Peyer's patch (tissue), 4 donors: ENCODE data around the gene RPRD1A. TPM values are rescaled to one million over a fixed set of nuclear protein-coding genes. Genes with fewer than 3 reads are reported as not detected.
"Not testable (repeated sequence)": the region's sequence is repeated elsewhere in the genome, so short reads cannot be mapped to it uniquely, and the experiment has no call there.

Source experiments
- DNase-seq, 3 donors: peaks; one replicate each; pipeline ENCODE4 v3.0.0-alpha.2; 2017 to 2019
- H3K27ac ChIP-seq, 4 donors: fragments of 200-600 bp; sonication (generic); one replicate each; pipeline ENCODE4 v1.5.1; 2016 to 2019
- H3K27me3 ChIP-seq, 2 donors: fragments of 200-600 bp; sonication (generic); one replicate each; pipeline ENCODE4 v1.5.1; 2019
- H3K36me3 ChIP-seq, 3 donors: fragments of 200-600 bp; sonication (generic); one replicate each; pipeline ENCODE4 v1.5.1; 2016 to 2019
- H3K4me1 ChIP-seq, 4 donors: fragments of 200-600 bp; sonication (generic); one replicate each; pipeline ENCODE4 v1.5.1; 2016 to 2019
- H3K4me3 ChIP-seq, 4 donors: fragments of 200-600 bp; sonication (generic); 1 replicate in 3 of 4; 2 replicates in 1 of 4; pipeline ENCODE4 v1.5.1; 2016 to 2019; ENCODE audit warnings: mild to moderate bottlenecking in 1 of 4
- H3K9me3 ChIP-seq, 4 donors: fragments of 200-600 bp; sonication (generic); one replicate each; pipeline ENCODE4 v1.5.1; 2016 to 2019; ENCODE audit warnings: mild to moderate bottlenecking in 1 of 4
- POLR2A ChIP-seq, 2 donors: fragments of 450-650 bp; IDR thresholded peaks; one replicate each; pipeline ENCODE4 v1.5.1; 2017; ENCODE audit warnings: antibody characterized with exemption in 2 of 2, mild to moderate bottlenecking in 2 of 2, moderate library complexity in 2 of 2
- total RNA-seq, 4 donors: library from RNA; depleted of rRNA; stranded (reverse); fragments of >200 nt; gene quantifications; one replicate each; pipeline ENCODE4 v1.1.0, GENCODE V29; 2016
- TF ChIP-seq, protein P1 (sequence below), 6 experiments: fragments of 450-650 bp in 4 of 6; fragments of 200-600 bp in 2 of 6; sonication (generic) in 1 of 6; IDR thresholded peaks; one replicate each; pipeline ENCODE4 v1.5.1; 2017 to 2019; ENCODE audit warnings: antibody characterized with exemption in 6 of 6, mild to moderate bottlenecking in 3 of 6, moderate library complexity in 1 of 6

Gene RPRD1A
- total RNA-seq, 4 donors from 2014 or later, result 41.9 to 67.7 (median 50.8) TPM

GRCh38 chr18:36086186-36086585, 18.8 kb upstream of the RPRD1A start:
- DNase-seq, result no peak
- no peaks in the 10 kb centered on the region for H3K9me3 ChIP-seq
- H3K27ac ChIP-seq, result no peak overlapping the region
- no peaks in the 10 kb centered on the region for H3K4me1 ChIP-seq
- H3K36me3 ChIP-seq, result no peaks in the 10 kb centered on the region
- no peak overlapping the region for H3K4me3 ChIP-seq
- TF ChIP-seq POLR2A (IDR thresholded peaks at IDR 0.05), result no peak
- TF ChIP-seq, protein P1, sequence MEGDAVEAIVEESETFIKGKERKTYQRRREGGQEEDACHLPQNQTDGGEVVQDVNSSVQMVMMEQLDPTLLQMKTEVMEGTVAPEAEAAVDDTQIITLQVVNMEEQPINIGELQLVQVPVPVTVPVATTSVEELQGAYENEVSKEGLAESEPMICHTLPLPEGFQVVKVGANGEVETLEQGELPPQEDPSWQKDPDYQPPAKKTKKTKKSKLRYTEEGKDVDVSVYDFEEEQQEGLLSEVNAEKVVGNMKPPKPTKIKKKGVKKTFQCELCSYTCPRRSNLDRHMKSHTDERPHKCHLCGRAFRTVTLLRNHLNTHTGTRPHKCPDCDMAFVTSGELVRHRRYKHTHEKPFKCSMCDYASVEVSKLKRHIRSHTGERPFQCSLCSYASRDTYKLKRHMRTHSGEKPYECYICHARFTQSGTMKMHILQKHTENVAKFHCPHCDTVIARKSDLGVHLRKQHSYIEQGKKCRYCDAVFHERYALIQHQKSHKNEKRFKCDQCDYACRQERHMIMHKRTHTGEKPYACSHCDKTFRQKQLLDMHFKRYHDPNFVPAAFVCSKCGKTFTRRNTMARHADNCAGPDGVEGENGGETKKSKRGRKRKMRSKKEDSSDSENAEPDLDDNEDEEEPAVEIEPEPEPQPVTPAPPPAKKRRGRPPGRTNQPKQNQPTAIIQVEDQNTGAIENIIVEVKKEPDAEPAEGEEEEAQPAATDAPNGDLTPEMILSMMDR (IDR thresholded peaks at IDR 0.05), result no peak
- H3K27me3 ChIP-seq, result no peaks in the 10 kb centered on the region

DNA sequence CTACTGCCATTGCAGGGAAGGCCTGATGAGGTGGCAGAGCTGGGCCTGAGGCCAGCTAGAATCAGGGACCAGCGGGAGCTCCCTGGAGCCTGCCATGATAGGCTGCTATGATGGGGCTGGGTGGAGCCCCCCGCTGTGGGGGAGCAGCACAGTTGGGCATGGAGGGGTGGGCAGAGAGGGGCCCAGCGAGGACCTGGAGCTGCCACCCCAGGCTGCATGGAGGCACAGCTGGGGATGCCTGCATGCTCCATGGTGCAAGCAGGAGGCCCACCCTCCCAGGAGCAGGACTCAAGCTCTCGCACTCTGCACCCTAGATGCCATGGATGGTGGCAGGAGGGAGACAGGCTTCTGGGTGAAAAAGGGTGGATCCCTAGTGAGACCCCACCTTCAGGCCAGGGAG, 17.8 kb upstream of the RPRD1A start:
- no peak overlapping the region for H3K4me3 ChIP-seq
- H3K27me3 ChIP-seq, result no peaks in the 10 kb centered on the region

GRCh38 chr18:36083729-36084128, 16.4 kb upstream of the RPRD1A start:
- no peak for DNase-seq
- Histone ChIP-seq H3K4me3 (no peak overlapping the region), H3K36me3 (no peaks in the 10 kb centered on the region), H3K4me1 (no peaks in the 10 kb centered on the region), H3K27me3 (no peaks in the 10 kb centered on the region), H3K27ac (no peak overlapping the region), H3K9me3 (no peaks in the 10 kb centered on the region)
- TF ChIP-seq, protein P1 (IDR thresholded peaks at IDR 0.05), result no peak
- TF ChIP-seq POLR2A (IDR thresholded peaks at IDR 0.05), result no peak

More for the DNA sequence above, 17.8 kb upstream of the RPRD1A start:
- DNase-seq, result no peak
- Histone ChIP-seq H3K36me3 (no peaks in the 10 kb centered on the region), H3K27ac (no peak overlapping the region), H3K4me1 (no peaks in the 10 kb centered on the region), H3K9me3 (no peaks in the 10 kb centered on the region)
- TF ChIP-seq, protein P1 (IDR thresholded peaks at IDR 0.05), result no peak
- TF ChIP-seq POLR2A (IDR thresholded peaks at IDR 0.05), result no peak

- H3K36me3 ChIP-seq, H3K27ac ChIP-seq, DNase-seq, H3K4me3 ChIP-seq, H3K9me3 ChIP-seq, H3K27me3 ChIP-seq, H3K4me1 ChIP-seq: not testable (repeated sequence)
Observed at GRCh38 chr18:36081118-36081517, 13.8 kb upstream of the RPRD1A start.

GRCh38 chr18:36078751-36079529, 11.6 kb upstream of the RPRD1A start:
- no peaks in the 10 kb centered on the region for H3K9me3 ChIP-seq
- H3K27ac ChIP-seq, result no peak overlapping the region
- no peaks in the 10 kb centered on the region for H3K27me3 ChIP-seq
- no peak overlapping the region for H3K4me3 ChIP-seq
- no peak for DNase-seq
- no peaks in the 10 kb centered on the region for H3K36me3 ChIP-seq
- TF ChIP-seq, protein P1 (IDR thresholded peaks at IDR 0.05), result no peak
- no peak for TF ChIP-seq POLR2A (IDR thresholded peaks at IDR 0.05)
- no peaks in the 10 kb centered on the region for H3K4me1 ChIP-seq

- not testable (repeated sequence) for H3K4me1 ChIP-seq, H3K27ac ChIP-seq, H3K9me3 ChIP-seq, H3K36me3 ChIP-seq, H3K4me3 ChIP-seq, DNase-seq, H3K27me3 ChIP-seq
Observed at GRCh38 chr18:36077764-36078163, 10.4 kb upstream of the RPRD1A start.
